Measurements from ENCODE around the gene ERN2. TPM values are rescaled to one million over a fixed set of nuclear protein-coding genes. Genes with fewer than 3 reads are reported as not detected.

ERN2 gene
- total and polyA plus RNA-seq, 12 donors: 0.20 to 2.7 (median 1.3) TPM; not detected in 1

DNA sequence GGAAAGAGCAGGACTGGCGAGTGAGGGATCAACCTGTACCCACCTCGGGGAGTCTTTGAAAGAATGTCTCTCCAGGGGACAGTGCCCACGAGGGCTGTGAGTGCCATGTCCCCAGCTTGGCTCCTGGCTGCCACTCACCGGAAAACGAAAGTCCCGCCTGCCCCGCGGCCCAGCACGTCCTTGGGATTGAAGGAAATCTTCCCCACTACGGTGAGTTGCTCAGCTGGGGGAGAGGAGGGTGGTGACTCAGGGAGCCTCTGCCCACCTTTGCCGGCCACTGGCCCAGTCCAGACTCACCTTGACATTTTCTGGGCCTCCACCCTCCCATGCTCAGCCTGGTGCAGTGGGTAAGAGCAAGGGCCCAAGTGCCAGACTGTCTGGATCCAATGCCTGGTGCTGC lies 17.3 kb downstream of the ERN2 start:
- Histone ChIP-seq H3K4me1 (replicated peaks in 1 of 2) (peaks cover 0 to 11% of the 10 kb centered on the region in 2 donors), H3K27ac (peak overlapping the region in 2 of 5 donors; percentile 2 to 69)
- WGBS, 4 donors: 35 to 52% (median 47%) methylated on average over 9 to 11 of the region's 11 CpGs

DNA sequence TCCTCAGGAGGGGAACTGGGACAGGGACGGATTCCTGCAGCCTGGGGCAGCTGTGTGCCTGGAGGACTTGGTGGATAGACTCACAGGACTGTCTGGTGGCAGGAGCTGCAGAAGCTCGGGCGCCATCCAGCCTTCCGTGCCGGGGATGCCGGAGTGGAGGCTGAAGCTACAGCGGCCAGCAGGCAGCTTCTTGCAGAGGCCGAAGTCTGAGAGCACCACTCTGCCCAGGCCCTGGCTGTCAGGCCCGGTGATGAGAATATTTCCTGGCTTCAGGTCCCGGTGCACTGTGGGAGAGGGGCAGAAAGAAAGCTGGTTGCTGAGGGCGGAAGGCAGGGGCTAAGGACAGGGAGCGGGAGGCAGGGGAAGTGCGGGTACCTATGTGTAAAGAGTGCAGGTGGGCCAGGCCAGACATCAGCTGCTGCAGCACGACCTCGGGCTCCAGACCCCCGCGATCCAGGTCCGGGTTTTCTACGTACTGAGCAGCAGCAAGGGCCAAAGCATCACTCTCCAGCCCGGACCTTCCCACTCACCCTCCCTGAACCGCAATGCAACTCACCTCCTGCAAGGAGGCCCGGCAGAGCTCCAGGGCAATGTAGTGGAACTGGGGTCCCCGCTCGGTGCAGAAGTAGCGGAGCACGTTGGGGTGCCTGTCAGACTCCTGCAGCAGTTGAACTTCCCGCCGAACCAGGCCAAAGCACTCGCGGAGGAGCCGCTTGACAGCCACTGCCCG lies 18.2 kb downstream of the ERN2 start:
- no peaks in the 10 kb centered on the region for H3K27me3 ChIP-seq
- TF ChIP-seq CTCF (IDR thresholded peaks at IDR 0.05) (no peak), POLR2A (IDR thresholded peaks at IDR 0.05) (peak in 1 of 2 donors; percentile 19)

More for the DNA sequence above, 17.3 kb downstream of the ERN2 start:
- TF ChIP-seq CTCF (IDR thresholded peaks at IDR 0.05) (no peak), POLR2A (IDR thresholded peaks at IDR 0.05) (no peak)
- peak overlapping the region in 1 of 4 donors; percentile 42 for H3K4me3 ChIP-seq
- H3K36me3 ChIP-seq (replicated peaks in 1 of 2): peaks cover 0 to 1% of the 10 kb centered on the region in 2 donors
- H3K9me3 ChIP-seq (replicated peaks in 1 of 3): no peaks in the 10 kb centered on the region
- H3K27me3 ChIP-seq: no peaks in the 10 kb centered on the region
- intact Hi-C loops (cut with DNase I): no loop called here
- DNase-seq: peak; percentile 38 to 79 (median 63)

DNA sequence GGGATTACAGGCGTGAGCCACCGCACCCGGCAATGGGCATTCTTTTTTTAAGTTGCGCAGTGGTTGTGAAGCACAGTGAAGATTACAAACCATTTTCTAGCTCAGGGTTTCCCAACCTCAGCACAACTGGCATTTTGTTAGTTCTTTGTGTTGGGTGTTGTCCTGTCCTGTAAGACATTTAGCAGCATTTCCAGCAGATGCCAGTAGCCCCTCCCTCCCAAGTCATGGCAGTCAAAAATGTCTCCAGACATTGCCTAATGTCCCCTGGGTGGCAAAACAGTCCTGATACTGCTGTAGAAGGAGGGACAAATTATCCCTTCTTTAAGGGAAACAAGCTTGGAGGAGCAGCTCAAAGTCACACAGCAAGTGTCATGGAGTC lies 18.8 kb downstream of the ERN2 start:
- DNase-seq: no peak
- Histone ChIP-seq H3K9me3 (replicated peaks in 1 of 3) (no peaks in the 10 kb centered on the region), H3K4me3 (peak overlapping the region in 1 of 4 donors; percentile 42), H3K27ac (peak overlapping the region in 1 of 5 donors; percentile 53), H3K36me3 (replicated peaks in 1 of 2) (peaks cover 0 to 16% of the 10 kb centered on the region in 2 donors), H3K27me3 (no peaks in the 10 kb centered on the region), H3K4me1 (replicated peaks in 1 of 2) (peaks cover 0 to 11% of the 10 kb centered on the region in 2 donors)
- intact Hi-C loops (cut with DNase I): no loop called here
- WGBS, 4 donors: 94 to 100% (median 98%) methylated on average over 3 to 4 of the region's 4 CpGs
- no peak for TF ChIP-seq POLR2A (IDR thresholded peaks at IDR 0.05)
- no peak for TF ChIP-seq CTCF (IDR thresholded peaks at IDR 0.05)

More for the DNA sequence above, 18.2 kb downstream of the ERN2 start:
- Histone ChIP-seq H3K4me1 (replicated peaks in 1 of 2) (peaks cover 0 to 11% of the 10 kb centered on the region in 2 donors), H3K4me3 (peak overlapping the region in 1 of 4 donors; percentile 42), H3K36me3 (replicated peaks in 1 of 2) (peaks cover 0 to 11% of the 10 kb centered on the region in 2 donors), H3K27ac (peak overlapping the region in 1 of 5 donors; percentile 53), H3K9me3 (replicated peaks in 1 of 3) (no peaks in the 10 kb centered on the region)
- intact Hi-C loops (cut with DNase I): no loop called here
- 15 to 25% (median 20%) methylated on average over 22 to 32 of the region's 32 CpGs for WGBS, 4 donors
- peak; percentile 30 to 58 (median 47) for DNase-seq

DNA sequence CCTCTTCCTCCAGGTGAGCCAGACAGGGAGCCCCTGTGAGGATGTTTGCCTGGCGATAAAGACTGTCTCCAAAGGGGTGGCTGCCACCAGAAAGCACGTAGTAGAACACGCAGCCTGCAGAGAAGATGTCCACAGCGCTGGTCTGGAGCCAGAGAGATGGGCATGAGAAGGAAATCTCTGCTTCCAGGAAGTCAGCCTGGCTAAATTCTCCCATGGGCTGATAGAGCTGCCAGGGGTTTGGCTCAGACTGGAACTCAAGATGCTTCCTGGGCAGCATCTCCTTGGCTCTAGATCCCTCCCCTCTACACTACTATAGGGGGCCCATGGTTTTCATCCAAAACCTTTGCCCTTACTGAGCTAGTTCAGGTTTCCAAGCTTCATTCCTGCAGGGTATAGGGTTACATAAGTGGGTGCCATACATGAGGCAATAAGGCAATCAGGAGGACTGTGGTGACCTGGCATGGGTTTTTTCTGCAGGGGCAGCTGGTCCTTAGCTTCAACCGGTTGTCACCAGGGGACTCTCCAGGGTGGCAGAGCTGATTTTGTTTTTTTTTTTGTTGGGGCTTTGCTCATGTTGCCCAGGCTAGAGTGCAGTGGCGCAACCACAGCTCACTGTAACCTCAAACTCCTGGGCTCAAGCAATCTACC lies 20.7 kb downstream of the ERN2 start:
- WGBS, 4 donors: 87 to 97% (median 96%) methylated on average over 6 of the region's 6 CpGs
- intact Hi-C loops (cut with DNase I): no loop called here
- TF ChIP-seq CTCF (IDR thresholded peaks at IDR 0.05) (no peak), POLR2A (IDR thresholded peaks at IDR 0.05) (no peak)
- no peak for DNase-seq
- Histone ChIP-seq H3K4me3 (no peak overlapping the region), H3K36me3 (replicated peaks in 1 of 2) (peaks cover 0 to 36% of the 10 kb centered on the region in 2 donors), H3K27me3 (no peaks in the 10 kb centered on the region), H3K9me3 (replicated peaks in 1 of 3) (no peaks in the 10 kb centered on the region), H3K27ac (no peak overlapping the region), H3K4me1 (replicated peaks in 1 of 2) (peaks cover 0 to 11% of the 10 kb centered on the region in 2 donors)

Measured in adrenal gland (tissue), 12 donors.